GM12891 (cell line): ENCODE data around the gene AK3.

Experiments
- DNase-seq: peaks from one replicate; pipeline ENCODE4 v3.0.0; 2011; ENCODE audit warnings: low spot score; ENCODE audit not compliant: insufficient read length
- FAIRE-seq: peaks from 2 replicates; lab custom pipeline; 2011; peaks lifted over from hg19 to GRCh38; lab: Jason Lieb, UNC
- PAX5 ChIP-seq: IDR thresholded peaks from 2 replicates; pipeline ENCODE4 v1.6.1; 2011; ENCODE audit warnings: low read length, moderate library complexity, mild to moderate bottlenecking; ENCODE audit not compliant: insufficient read depth, severe bottlenecking
- POLR2A ChIP-seq: IDR thresholded peaks from 2 replicates; pipeline ENCODE4 v1.6.1; 2011; ENCODE audit warnings: low read depth, low read length, control low read depth
- POLR2AphosphoS5 ChIP-seq: IDR thresholded peaks from 2 replicates; pipeline ENCODE4 v1.6.1; 2011; ENCODE audit warnings: low read depth, low read length, control low read depth
- POU2F2 ChIP-seq: IDR thresholded peaks from 2 replicates; pipeline ENCODE4 v1.6.1; 2011; ENCODE audit warnings: low read depth, mild to moderate bottlenecking, control low read depth, low read length, moderate library complexity
- SPI1 ChIP-seq: IDR thresholded peaks from 2 replicates; pipeline ENCODE4 v1.6.1; 2011; ENCODE audit warnings: low read depth, low read length, control low read depth
- TAF1 ChIP-seq: IDR thresholded peaks from 2 replicates; pipeline ENCODE4 v1.6.1; 2011; ENCODE audit warnings: low read depth, low read length, control low read depth

Gene AK3

GRCh38 chr9:4732890-4733289 is 8.1 kb downstream of the AK3 start:
- DNase-seq (no peak), FAIRE-seq (no peak)
- TF ChIP-seq PAX5 (no peak), POLR2AphosphoS5 (no peak), POLR2A (no peak), SPI1 (no peak), TAF1 (no peak), POU2F2 (no peak)

GRCh38 chr9:4727593-4727992 is 13.4 kb downstream of the AK3 start:
- TF ChIP-seq POLR2AphosphoS5 (no peak), POU2F2 (no peak), SPI1 (no peak), PAX5 (no peak), POLR2A (no peak), TAF1 (no peak)
- DNase-seq (no peak), FAIRE-seq (peak; percentile 45)

GRCh38 chr9:4725706-4726442 is 15.1 kb downstream of the AK3 start:
- TF ChIP-seq TAF1 (no peak), SPI1 (no peak), POU2F2 (no peak), POLR2AphosphoS5 (no peak), POLR2A (no peak), PAX5 (no peak)
- DNase-seq: no peak
- FAIRE-seq: no peak

GRCh38 chr9:4721736-4722135 is 19.3 kb downstream of the AK3 start:
- no peak for DNase-seq
- TF ChIP-seq PAX5 (no peak), TAF1 (no peak), SPI1 (no peak), POLR2AphosphoS5 (no peak), POLR2A (no peak), POU2F2 (no peak)
- FAIRE-seq: peak; percentile 41

- no peak for TF ChIP-seq TAF1
- no peak for TF ChIP-seq POU2F2
- no peak for TF ChIP-seq PAX5
- TF ChIP-seq POLR2A: no peak
- no peak for TF ChIP-seq POLR2AphosphoS5
- TF ChIP-seq SPI1: no peak
- DNase-seq: no peak
- FAIRE-seq: peak; percentile 5
These were observed 22.1 kb downstream of the AK3 start for GRCh38 chr9:4718911-4719310.

GRCh38 chr9:4717815-4718214 is 23.2 kb downstream of the AK3 start:
- no peak for DNase-seq
- FAIRE-seq: no peak
- TF ChIP-seq SPI1 (no peak), POLR2AphosphoS5 (no peak)

GRCh38 chr9:4716163-4716562 is 24.8 kb downstream of the AK3 start:
- no peak for TF ChIP-seq PAX5
- no peak for TF ChIP-seq POLR2A
- no peak for TF ChIP-seq POU2F2
- TF ChIP-seq TAF1: no peak
- no peak for TF ChIP-seq SPI1
- no peak for TF ChIP-seq POLR2AphosphoS5
- no peak for DNase-seq
- FAIRE-seq: no peak

GRCh38 chr9:4714266-4715016 is 26.6 kb downstream of the AK3 start:
- no peak for FAIRE-seq
- DNase-seq: no peak
- TF ChIP-seq PAX5 (no peak), POLR2AphosphoS5 (no peak)

GRCh38 chr9:4713849-4714248 is 27.2 kb downstream of the AK3 start:
- TF ChIP-seq POLR2AphosphoS5: no peak
- no peak for TF ChIP-seq PAX5
- TF ChIP-seq TAF1: no peak
- no peak for TF ChIP-seq SPI1
- no peak for TF ChIP-seq POLR2A
- TF ChIP-seq POU2F2: no peak
- FAIRE-seq: peak; percentile 100

GRCh38 chr9:4709380-4709779 is 31.6 kb downstream of the AK3 start:
- FAIRE-seq (no peak), DNase-seq (no peak)
- TF ChIP-seq SPI1: no peak
- no peak for TF ChIP-seq POLR2AphosphoS5
- TF ChIP-seq POLR2A: no peak
- TF ChIP-seq TAF1: no peak
- no peak for TF ChIP-seq POU2F2
- no peak for TF ChIP-seq PAX5

More at GRCh38 chr9:4713849-4714248, 27.2 kb downstream of the AK3 start:
- no peak for DNase-seq
